Measurements from ENCODE around the gene TBC1D9. TPM values are rescaled to one million over a fixed set of nuclear protein-coding genes. Genes with fewer than 3 reads are reported as not detected.

The TBC1D9 gene
- polyA plus RNA-seq, 1 experiment: 22.0 TPM

GRCh38 chr4:140703463-140703862, 52.7 kb downstream of the TBC1D9 start:
- H3K27me3 ChIP-seq (ENCODE audit: control insufficient read depth, insufficient read depth, low read length): no peaks in the 10 kb centered on the region
- TF ChIP-seq, protein P1, sequence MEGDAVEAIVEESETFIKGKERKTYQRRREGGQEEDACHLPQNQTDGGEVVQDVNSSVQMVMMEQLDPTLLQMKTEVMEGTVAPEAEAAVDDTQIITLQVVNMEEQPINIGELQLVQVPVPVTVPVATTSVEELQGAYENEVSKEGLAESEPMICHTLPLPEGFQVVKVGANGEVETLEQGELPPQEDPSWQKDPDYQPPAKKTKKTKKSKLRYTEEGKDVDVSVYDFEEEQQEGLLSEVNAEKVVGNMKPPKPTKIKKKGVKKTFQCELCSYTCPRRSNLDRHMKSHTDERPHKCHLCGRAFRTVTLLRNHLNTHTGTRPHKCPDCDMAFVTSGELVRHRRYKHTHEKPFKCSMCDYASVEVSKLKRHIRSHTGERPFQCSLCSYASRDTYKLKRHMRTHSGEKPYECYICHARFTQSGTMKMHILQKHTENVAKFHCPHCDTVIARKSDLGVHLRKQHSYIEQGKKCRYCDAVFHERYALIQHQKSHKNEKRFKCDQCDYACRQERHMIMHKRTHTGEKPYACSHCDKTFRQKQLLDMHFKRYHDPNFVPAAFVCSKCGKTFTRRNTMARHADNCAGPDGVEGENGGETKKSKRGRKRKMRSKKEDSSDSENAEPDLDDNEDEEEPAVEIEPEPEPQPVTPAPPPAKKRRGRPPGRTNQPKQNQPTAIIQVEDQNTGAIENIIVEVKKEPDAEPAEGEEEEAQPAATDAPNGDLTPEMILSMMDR (IDR thresholded peaks at IDR 0.05; ENCODE audit: low read depth, low read length): no peak
- no peak for DNase-seq (ENCODE audit: low read depth, low spot score)
- ChIA-PET POLR2A (no interaction called here), CTCF (no interaction called here)
- no peak overlapping the region for H3K27ac ChIP-seq (ENCODE audit: low read depth, low read length)
- H3K4me3 ChIP-seq (ENCODE audit: low read depth, low read length): no peak overlapping the region
- no peaks in the 10 kb centered on the region for H3K9me3 ChIP-seq (ENCODE audit: control insufficient read depth, insufficient read depth, low read length)

DNA sequence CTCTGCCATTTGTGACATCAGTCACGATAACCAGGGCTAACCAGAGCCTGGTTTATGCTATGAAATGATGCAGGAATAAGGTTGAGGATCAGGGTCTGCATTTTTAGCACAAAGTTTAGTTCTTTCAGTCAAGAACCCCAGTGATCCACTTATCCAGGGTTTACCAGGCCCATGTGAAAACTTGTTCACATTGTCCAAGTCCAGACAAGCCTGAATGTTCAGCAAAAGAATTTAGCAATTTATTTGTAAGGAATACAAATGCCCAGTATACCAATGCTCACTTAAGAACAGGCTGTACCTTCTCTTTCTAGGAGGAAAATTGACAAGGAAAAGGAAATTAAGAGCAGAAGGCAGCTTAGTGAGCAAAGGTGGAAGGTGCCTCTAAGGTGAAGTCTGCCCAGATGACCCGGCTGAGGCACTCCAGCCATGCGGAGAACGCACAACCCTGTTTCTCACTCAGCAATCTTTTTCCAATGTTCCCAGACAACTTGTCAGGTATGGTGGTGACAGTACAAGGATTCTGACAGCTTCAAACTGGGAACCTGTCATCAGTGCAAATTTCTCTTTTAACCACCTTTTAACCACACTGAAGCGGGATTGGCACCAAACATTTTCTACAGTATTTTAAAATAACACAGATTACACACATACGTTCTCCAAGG, 54.0 kb downstream of the TBC1D9 start:
- DNase-seq (ENCODE audit: low read depth, low spot score): no peak
- CTCF ChIA-PET: no interaction called here
- Histone ChIP-seq H3K9me3 (ENCODE audit: control insufficient read depth, insufficient read depth, low read length) (no peaks in the 10 kb centered on the region), H3K4me3 (ENCODE audit: low read depth, low read length) (no peak overlapping the region), H3K27ac (ENCODE audit: low read depth, low read length) (no peak overlapping the region), H3K27me3 (ENCODE audit: control insufficient read depth, insufficient read depth, low read length) (no peaks in the 10 kb centered on the region)
- TF ChIP-seq, protein P1 (IDR thresholded peaks at IDR 0.05; ENCODE audit: low read depth, low read length): no peak
- POLR2A ChIA-PET: no interaction called here

DNA sequence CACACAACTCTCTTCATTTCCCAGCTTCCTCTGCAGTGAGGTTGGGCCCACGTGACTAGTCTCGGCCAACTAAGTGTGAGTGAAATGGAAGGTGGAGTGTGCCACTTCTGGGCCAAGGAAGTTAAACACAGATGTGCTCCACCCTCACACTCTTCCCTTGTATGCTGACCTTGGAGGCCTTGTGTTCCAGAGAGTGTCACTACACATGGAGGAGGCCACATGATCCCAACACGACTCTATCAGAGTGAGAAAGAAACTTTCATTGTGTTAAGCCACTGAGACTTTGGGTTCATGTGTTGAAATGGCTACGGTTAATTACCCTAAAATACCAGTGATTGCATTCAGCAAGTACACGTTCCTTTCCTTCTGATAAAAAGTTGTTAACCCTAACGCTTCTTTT, 55.1 kb downstream of the TBC1D9 start:
- CTCF ChIA-PET: interaction anchor here (0.7 kb wide), 1 partner anchor 887 kb away, joined by 4 read pairs; no protein-coding TSS in a partner anchor
- TF ChIP-seq, protein P1 (IDR thresholded peaks at IDR 0.05; ENCODE audit: low read depth, low read length): no peak
- H3K4me3 ChIP-seq (ENCODE audit: low read depth, low read length): no peak overlapping the region
- no peak for DNase-seq (ENCODE audit: low read depth, low spot score)
- POLR2A ChIA-PET: no interaction called here
- no peak overlapping the region for H3K27ac ChIP-seq (ENCODE audit: low read depth, low read length)
- H3K9me3 ChIP-seq (ENCODE audit: control insufficient read depth, insufficient read depth, low read length): no peaks in the 10 kb centered on the region
- H3K27me3 ChIP-seq (ENCODE audit: control insufficient read depth, insufficient read depth, low read length): no peaks in the 10 kb centered on the region

GRCh38 chr4:140697709-140698560, 58.2 kb downstream of the TBC1D9 start:
- no peak overlapping the region for H3K27ac ChIP-seq (ENCODE audit: low read depth, low read length)
- H3K27me3 ChIP-seq (ENCODE audit: control insufficient read depth, insufficient read depth, low read length): no peaks in the 10 kb centered on the region
- POLR2A ChIA-PET: no interaction called here
- CTCF ChIA-PET: interaction anchor here (0.6 kb wide), 1 partner anchor 12 kb away, joined by 3 read pairs; no protein-coding TSS in a partner anchor
- TF ChIP-seq, protein P1 (IDR thresholded peaks at IDR 0.05; ENCODE audit: low read depth, low read length): no peak
- no peak overlapping the region for H3K4me3 ChIP-seq (ENCODE audit: low read depth, low read length)
- no peaks in the 10 kb centered on the region for H3K9me3 ChIP-seq (ENCODE audit: control insufficient read depth, insufficient read depth, low read length)
- DNase-seq (ENCODE audit: low read depth, low spot score): no peak

DNA sequence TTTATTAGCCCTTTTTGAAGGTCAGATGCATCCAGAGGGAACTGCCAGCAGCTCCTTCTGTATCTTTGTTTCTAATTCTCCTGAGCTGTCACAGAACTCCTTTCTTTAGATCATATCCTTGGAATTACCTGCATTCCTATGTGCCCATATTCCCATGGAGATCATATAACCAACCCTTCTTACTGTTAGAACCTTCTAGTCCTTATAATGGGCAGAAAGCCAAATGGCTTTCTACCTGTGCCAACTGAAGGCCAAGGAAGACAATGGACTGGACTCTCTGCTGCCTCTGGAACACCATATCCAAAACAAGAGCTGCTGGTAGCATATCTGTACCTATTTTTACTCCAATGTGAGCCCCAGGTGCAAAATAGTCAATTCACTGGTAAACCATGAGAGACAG, 60.7 kb downstream of the TBC1D9 start:
- DNase-seq (ENCODE audit: low read depth, low spot score): no peak
- H3K27ac ChIP-seq (ENCODE audit: low read depth, low read length): no peak overlapping the region
- H3K27me3 ChIP-seq (ENCODE audit: control insufficient read depth, insufficient read depth, low read length): no peaks in the 10 kb centered on the region
- H3K9me3 ChIP-seq (ENCODE audit: control insufficient read depth, insufficient read depth, low read length): no peaks in the 10 kb centered on the region
- POLR2A ChIA-PET: no interaction called here
- no peak overlapping the region for H3K4me3 ChIP-seq (ENCODE audit: low read depth, low read length)
- TF ChIP-seq, protein P1 (IDR thresholded peaks at IDR 0.05; ENCODE audit: low read depth, low read length): no peak
- CTCF ChIA-PET: no interaction called here
